ACHN (cell line): ENCODE results near the gene PCNX1.
A peak's percentile ranks its signal among the peaks of the same experiment; 100 is the strongest.
"Not testable (repeated sequence)": the region's sequence is repeated elsewhere in the genome, so short reads cannot be mapped to it uniquely, and the experiment has no call there.

ENCODE experiments used
- DNase-seq: peaks from one replicate; pipeline ENCODE4 v3.0.0-alpha.2; 2015
- in situ Hi-C: cut with HindIII; loops from 2 replicates; pipeline ENCODE4 v1.10.0; 2017; ENCODE audit warnings: low sequenced_read_pairs, low pct_ligation_motif_present, low pct_unique_long_range_greater_than_20kb

Gene PCNX1

GRCh38 chr14:70988452-70988851 lies 81.2 kb downstream of the PCNX1 start:
- in situ Hi-C loops, result no loop called here
- no peak for DNase-seq

GRCh38 chr14:70993931-70994330 lies 86.7 kb downstream of the PCNX1 start:
- in situ Hi-C loops, result no loop called here
- no peak for DNase-seq

- in situ Hi-C loops, result no loop called here
- DNase-seq, result no peak
Measured at GRCh38 chr14:70995211-70995610, 88.0 kb downstream of the PCNX1 start.

GRCh38 chr14:70995671-70996070 lies 88.4 kb downstream of the PCNX1 start:
- in situ Hi-C loops, result no loop called here
- peak; percentile 16 for DNase-seq

- in situ Hi-C loops, result no loop called here
- DNase-seq, result no peak
Measured at GRCh38 chr14:70999117-70999516, 91.9 kb downstream of the PCNX1 start.

- in situ Hi-C loops, result no loop called here
- no peak for DNase-seq
Measured at GRCh38 chr14:71000091-71000490, 92.8 kb downstream of the PCNX1 start.

GRCh38 chr14:71001742-71002141 lies 94.5 kb downstream of the PCNX1 start:
- in situ Hi-C loops, result no loop called here
- no peak for DNase-seq

GRCh38 chr14:71003156-71003555 lies 95.9 kb downstream of the PCNX1 start:
- in situ Hi-C loops, result no loop called here
- no peak for DNase-seq

GRCh38 chr14:71004481-71004880 lies 97.2 kb downstream of the PCNX1 start:
- DNase-seq, result no peak
- in situ Hi-C loops, result no loop called here

GRCh38 chr14:71005076-71005475 lies 97.8 kb downstream of the PCNX1 start:
- in situ Hi-C loops, result no loop called here
- DNase-seq, result no peak

GRCh38 chr14:71006200-71006563 lies 98.9 kb downstream of the PCNX1 start:
- in situ Hi-C loops, result no loop called here
- no peak for DNase-seq

GRCh38 chr14:71011479-71011878 lies 104.2 kb downstream of the PCNX1 start:
- in situ Hi-C loops, result no loop called here
- no peak for DNase-seq

- DNase-seq, result no peak
- in situ Hi-C loops, result no loop called here
Measured at GRCh38 chr14:71012888-71013287, 105.6 kb downstream of the PCNX1 start.

- DNase-seq, result no peak
- in situ Hi-C loops, result no loop called here
Measured at GRCh38 chr14:71013551-71014192, 106.4 kb downstream of the PCNX1 start.

- DNase-seq, in situ Hi-C loops: not testable (repeated sequence)
Measured at GRCh38 chr14:71019917-71020316, 112.7 kb downstream of the PCNX1 start.

GRCh38 chr14:71021347-71022011 lies 114.2 kb downstream of the PCNX1 start:
- in situ Hi-C loops, result no loop called here
- DNase-seq, result peak; percentile 17

GRCh38 chr14:71022012-71022869 lies 115.0 kb downstream of the PCNX1 start:
- DNase-seq, result no peak
- in situ Hi-C loops, result no loop called here

GRCh38 chr14:71022939-71023338 lies 115.7 kb downstream of the PCNX1 start:
- no peak for DNase-seq
- in situ Hi-C loops, result no loop called here

- no peak for DNase-seq
- in situ Hi-C loops, result no loop called here
Measured at GRCh38 chr14:71029236-71029781, 122.0 kb downstream of the PCNX1 start.
